Erythroblast (primary cell): Measurements from ENCODE around the gene XPO6.

Source experiments
- GATA1 ChIP-seq: IDR thresholded peaks from 2 replicates; pipeline ENCODE4 v1.6.1; 2011; ENCODE audit warnings: low read depth, mild to moderate bottlenecking, control low read depth, low read length, moderate library complexity
- POLR2A ChIP-seq: IDR thresholded peaks from 2 replicates; pipeline ENCODE4 v1.6.1; 2011; ENCODE audit warnings: mild to moderate bottlenecking, low read length

DNA sequence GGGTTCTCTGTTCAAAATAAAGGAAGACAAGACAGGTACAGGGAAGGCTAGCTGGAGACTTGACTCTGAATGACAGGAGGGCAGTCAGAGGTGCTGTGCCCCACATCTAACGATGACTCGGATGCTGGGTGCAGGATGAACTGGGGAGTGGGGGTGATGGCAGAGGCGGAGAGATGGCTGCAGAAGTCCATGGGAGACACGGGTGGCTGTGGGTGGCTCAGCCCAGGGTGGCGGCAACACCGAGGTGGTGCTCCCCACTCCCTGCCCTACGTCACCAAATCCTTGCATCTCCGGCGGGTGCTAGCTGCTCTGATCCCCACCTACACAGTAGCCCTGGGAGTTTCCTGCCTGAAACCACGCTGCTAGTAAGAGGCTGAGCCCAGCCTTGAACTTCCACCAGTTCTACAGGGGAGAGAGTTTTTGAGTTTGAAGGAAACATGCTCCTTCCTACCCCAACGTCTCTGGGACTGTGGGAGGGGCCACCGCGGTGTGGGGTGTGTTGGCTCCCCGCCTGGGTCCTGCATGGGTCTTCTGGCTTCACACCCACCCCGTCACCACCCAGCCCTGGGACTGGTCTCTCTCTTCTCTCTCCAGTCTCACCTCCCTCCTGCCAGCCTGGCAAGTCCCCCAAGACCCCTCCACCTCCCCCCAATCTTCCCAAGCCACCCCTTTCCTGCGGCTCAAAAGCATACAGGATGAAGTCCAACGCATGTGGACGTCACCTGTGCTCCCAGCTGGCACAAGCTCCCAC, 152.8 kb downstream of the XPO6 start:
- TF ChIP-seq POLR2A (no peak), GATA1 (no peak)
